Measurements from ENCODE around the gene CADM1. TPM values are rescaled to one million over a fixed set of nuclear protein-coding genes. Genes with fewer than 3 reads are reported as not detected.

Gene CADM1
- total RNA-seq, 4 donors from 2014 or later: 1.2 to 2.5 (median 2.2) TPM

DNA sequence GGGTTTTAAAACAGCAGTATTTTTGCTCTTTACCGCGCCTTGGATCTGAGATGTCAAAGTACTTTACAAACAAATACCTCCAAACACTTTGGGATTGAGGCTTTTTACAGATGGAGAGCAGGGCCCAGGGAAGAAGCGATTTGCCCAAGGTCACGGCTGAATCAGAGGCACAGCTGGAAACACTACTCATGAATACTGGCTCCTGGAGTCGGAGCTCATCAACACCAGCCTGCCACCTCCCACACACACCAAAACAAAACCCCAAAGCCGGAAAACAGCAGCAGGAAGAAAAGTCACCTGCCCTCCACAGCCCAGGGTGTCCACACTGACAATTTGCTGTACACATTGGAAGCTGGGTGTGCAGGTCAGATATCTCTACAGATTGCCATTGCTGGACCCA is 339.4 kb downstream of the CADM1 start:
- no peaks in the 10 kb centered on the region for H3K36me3 ChIP-seq
- intact Hi-C loops (cut with DNase I; ENCODE audit: low total_unique reads): loop anchor here (10.0 kb wide), 1 partner anchor 130 kb away; no protein-coding TSS in a partner anchor
- H3K4me1 ChIP-seq: peaks cover 22 to 27% of the 10 kb centered on the region in 2 donors
- H3K4me3 ChIP-seq: no peak overlapping the region
- TF ChIP-seq POLR2A (IDR thresholded peaks at IDR 0.05): no peak
- TF ChIP-seq, protein P1, sequence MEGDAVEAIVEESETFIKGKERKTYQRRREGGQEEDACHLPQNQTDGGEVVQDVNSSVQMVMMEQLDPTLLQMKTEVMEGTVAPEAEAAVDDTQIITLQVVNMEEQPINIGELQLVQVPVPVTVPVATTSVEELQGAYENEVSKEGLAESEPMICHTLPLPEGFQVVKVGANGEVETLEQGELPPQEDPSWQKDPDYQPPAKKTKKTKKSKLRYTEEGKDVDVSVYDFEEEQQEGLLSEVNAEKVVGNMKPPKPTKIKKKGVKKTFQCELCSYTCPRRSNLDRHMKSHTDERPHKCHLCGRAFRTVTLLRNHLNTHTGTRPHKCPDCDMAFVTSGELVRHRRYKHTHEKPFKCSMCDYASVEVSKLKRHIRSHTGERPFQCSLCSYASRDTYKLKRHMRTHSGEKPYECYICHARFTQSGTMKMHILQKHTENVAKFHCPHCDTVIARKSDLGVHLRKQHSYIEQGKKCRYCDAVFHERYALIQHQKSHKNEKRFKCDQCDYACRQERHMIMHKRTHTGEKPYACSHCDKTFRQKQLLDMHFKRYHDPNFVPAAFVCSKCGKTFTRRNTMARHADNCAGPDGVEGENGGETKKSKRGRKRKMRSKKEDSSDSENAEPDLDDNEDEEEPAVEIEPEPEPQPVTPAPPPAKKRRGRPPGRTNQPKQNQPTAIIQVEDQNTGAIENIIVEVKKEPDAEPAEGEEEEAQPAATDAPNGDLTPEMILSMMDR (IDR thresholded peaks at IDR 0.05 in 4 of 5, conservative IDR thresholded peaks at IDR 0.05 in 1 of 5): no peak
- in situ Hi-C loops (cut with MboI; ENCODE audit: low sequenced_read_pairs in 4 of 4): no loop called here
- no peaks in the 10 kb centered on the region for H3K27me3 ChIP-seq
- no peaks in the 10 kb centered on the region for H3K9me3 ChIP-seq
- no peak overlapping the region for H3K27ac ChIP-seq
- DNase-seq (no peak), ATAC-seq (no peak)

DNA sequence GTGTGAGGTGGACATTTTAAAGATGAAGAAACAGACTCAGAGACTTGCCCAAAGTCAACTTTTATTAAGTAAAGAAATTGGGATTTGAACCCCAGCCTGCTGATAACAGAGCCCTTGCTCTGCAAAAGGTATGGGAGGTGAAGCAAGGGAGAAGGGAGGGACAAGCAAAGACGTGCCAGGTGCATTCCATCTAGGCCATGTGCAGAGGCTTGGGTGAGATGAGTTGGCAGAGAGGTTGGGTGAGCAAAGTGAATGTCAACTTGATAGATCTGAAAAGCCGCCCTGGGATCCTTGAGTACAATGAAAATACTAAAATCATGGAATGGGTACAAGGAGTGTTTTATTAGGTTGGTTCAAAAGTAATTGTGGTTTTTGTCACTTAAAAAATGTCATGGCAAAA is 341.3 kb downstream of the CADM1 start:
- Histone ChIP-seq H3K4me3 (no peak overlapping the region), H3K36me3 (no peaks in the 10 kb centered on the region), H3K4me1 (peaks cover 6 to 10% of the 10 kb centered on the region in 2 donors), H3K9me3 (no peaks in the 10 kb centered on the region), H3K27ac (no peak overlapping the region), H3K27me3 (no peaks in the 10 kb centered on the region)
- intact Hi-C loops (cut with DNase I; ENCODE audit: low total_unique reads): loop anchor here (10.0 kb wide), 1 partner anchor 132 kb away; no protein-coding TSS in a partner anchor
- TF ChIP-seq POLR2A (IDR thresholded peaks at IDR 0.05): no peak
- TF ChIP-seq, protein P1 (IDR thresholded peaks at IDR 0.05 in 4 of 5, conservative IDR thresholded peaks at IDR 0.05 in 1 of 5): no peak
- DNase-seq: no peak
- no peak for ATAC-seq
- in situ Hi-C loops (cut with MboI; ENCODE audit: low sequenced_read_pairs in 4 of 4): no loop called here

DNA sequence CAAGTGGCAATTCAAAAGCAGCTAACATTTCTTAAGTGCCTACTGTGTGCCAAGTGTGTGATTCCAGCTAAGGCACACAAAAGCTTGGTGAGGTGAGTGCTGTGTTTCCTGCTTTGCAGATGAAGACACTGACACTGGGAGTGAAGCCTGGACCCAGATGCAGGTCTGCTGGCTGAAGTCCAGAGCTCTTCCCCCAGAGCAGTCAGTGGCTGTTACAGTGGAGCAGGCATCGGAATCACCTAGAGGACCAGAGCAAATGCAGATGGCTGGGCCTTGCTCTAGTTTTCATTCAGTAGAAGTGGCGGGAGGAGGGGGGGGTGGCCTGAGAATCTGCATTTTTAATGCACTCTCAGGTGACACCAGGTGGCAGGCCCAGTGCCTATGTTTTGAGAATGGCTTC is 342.3 kb downstream of the CADM1 start:
- DNase-seq (no peak), ATAC-seq (no peak)
- TF ChIP-seq, protein P1 (IDR thresholded peaks at IDR 0.05 in 4 of 5, conservative IDR thresholded peaks at IDR 0.05 in 1 of 5): no peak
- no peak for TF ChIP-seq POLR2A (IDR thresholded peaks at IDR 0.05)
- in situ Hi-C loops (cut with MboI; ENCODE audit: low sequenced_read_pairs in 4 of 4) (no loop called here), intact Hi-C loops (cut with DNase I; ENCODE audit: low total_unique reads) (loop anchor here (10.0 kb wide), 1 partner anchor 133 kb away; no protein-coding TSS in a partner anchor)
- Histone ChIP-seq H3K27ac (no peak overlapping the region), H3K36me3 (no peaks in the 10 kb centered on the region), H3K4me3 (no peak overlapping the region), H3K27me3 (no peaks in the 10 kb centered on the region), H3K4me1 (no peaks in the 10 kb centered on the region), H3K9me3 (no peaks in the 10 kb centered on the region)

DNA sequence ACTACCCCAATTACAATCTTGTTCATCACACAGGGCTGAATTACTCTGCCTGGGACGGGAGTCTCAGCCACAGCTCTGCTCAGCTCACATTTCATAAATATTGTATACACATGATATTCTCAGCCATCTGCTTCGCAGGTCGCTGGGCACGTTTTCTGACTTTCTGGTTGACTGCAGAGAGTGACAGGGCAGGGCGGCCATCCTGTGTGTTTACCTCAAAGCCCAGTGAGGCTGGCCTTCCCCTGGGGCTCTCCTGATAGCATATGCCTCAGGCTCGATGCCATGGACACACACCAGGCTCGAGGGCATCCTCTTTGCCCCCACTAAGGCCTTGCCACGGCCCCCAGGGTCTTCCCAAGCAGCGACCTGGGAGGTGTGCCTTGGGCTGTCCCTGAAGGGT is 345.0 kb downstream of the CADM1 start:
- intact Hi-C loops (cut with DNase I; ENCODE audit: low total_unique reads): no loop called here
- Histone ChIP-seq H3K9me3 (no peaks in the 10 kb centered on the region), H3K4me1 (no peaks in the 10 kb centered on the region), H3K36me3 (no peaks in the 10 kb centered on the region), H3K4me3 (no peak overlapping the region), H3K27me3 (no peaks in the 10 kb centered on the region), H3K27ac (no peak overlapping the region)
- in situ Hi-C loops (cut with MboI; ENCODE audit: low sequenced_read_pairs in 4 of 4): no loop called here
- DNase-seq: no peak
- TF ChIP-seq POLR2A (IDR thresholded peaks at IDR 0.05): no peak
- TF ChIP-seq, protein P1 (IDR thresholded peaks at IDR 0.05 in 4 of 5, conservative IDR thresholded peaks at IDR 0.05 in 1 of 5): no peak
- ATAC-seq: peak in 1 of 2 donors; percentile 37

DNA sequence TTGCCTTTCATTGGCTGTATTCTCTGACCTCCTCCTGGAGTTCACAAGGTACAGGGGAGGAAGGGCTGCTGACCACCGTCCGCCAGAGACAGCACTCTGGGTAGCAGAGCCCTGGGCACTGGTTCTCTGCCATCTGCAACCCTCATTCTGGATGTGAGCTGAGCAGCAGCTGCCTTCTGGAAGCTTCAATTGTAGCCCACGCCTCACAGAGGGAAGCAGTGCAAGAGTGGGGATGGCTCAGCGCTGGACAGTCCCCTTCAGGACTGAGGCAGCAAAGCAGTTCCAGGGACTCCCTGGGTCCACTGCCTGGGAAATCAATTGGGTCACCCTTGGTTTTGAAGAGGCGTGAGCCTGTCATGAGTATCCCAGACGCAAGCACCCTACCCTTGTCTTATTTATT is 346.2 kb downstream of the CADM1 start:
- in situ Hi-C loops (cut with MboI; ENCODE audit: low sequenced_read_pairs in 4 of 4) (no loop called here), intact Hi-C loops (cut with DNase I; ENCODE audit: low total_unique reads) (no loop called here)
- Histone ChIP-seq H3K36me3 (no peaks in the 10 kb centered on the region), H3K4me1 (no peaks in the 10 kb centered on the region), H3K27me3 (no peaks in the 10 kb centered on the region), H3K4me3 (no peak overlapping the region), H3K27ac (no peak overlapping the region), H3K9me3 (no peaks in the 10 kb centered on the region)
- no peak for DNase-seq
- ATAC-seq: no peak
- TF ChIP-seq POLR2A (IDR thresholded peaks at IDR 0.05): no peak
- TF ChIP-seq, protein P1 (IDR thresholded peaks at IDR 0.05 in 4 of 5, conservative IDR thresholded peaks at IDR 0.05 in 1 of 5): no peak

Measured in gastrocnemius medialis (tissue), 4 donors.